Astrocyte of the hippocampus (primary cell): Measurements from ENCODE around the gene FAM107A.

Experiments
- DNase-seq: peaks from one replicate; pipeline ENCODE4 v3.0.0; 2011; ENCODE audit warnings: low read depth, low spot score

FAM107A gene

GRCh38 chr3:58577269-58577821, at the start of gene FAM107A:
FAM107A (minus strand) TSS chr3:58577391; CDS start chr3:58569860, 7,531 bp downstream.
- DNase-seq, result peak; percentile 85

GRCh38 chr3:58625196-58625824, 48.1 kb upstream of the FAM107A start:
- DNase-seq, result peak; percentile 42

- DNase-seq, result no peak
Measured at GRCh38 chr3:58624550-58624949, 47.4 kb upstream of the FAM107A start.

- no peak for DNase-seq
Measured at GRCh38 chr3:58623961-58624360, 46.8 kb upstream of the FAM107A start.

GRCh38 chr3:58623478-58623877, 46.3 kb upstream of the FAM107A start:
- no peak for DNase-seq

GRCh38 chr3:58622892-58623291, 45.7 kb upstream of the FAM107A start:
- DNase-seq, result no peak

GRCh38 chr3:58622436-58622835, 45.2 kb upstream of the FAM107A start:
- no peak for DNase-seq

GRCh38 chr3:58621086-58621830, 44.1 kb upstream of the FAM107A start:
- DNase-seq, result no peak

GRCh38 chr3:58620421-58620820, 43.2 kb upstream of the FAM107A start:
- DNase-seq, result no peak

- DNase-seq, result no peak
Measured at GRCh38 chr3:58617338-58617761, 40.2 kb upstream of the FAM107A start.

- DNase-seq, result no peak
Measured at GRCh38 chr3:58613236-58614132, 36.3 kb upstream of the FAM107A start.

- no peak for DNase-seq
Measured at GRCh38 chr3:58612830-58613229, 35.6 kb upstream of the FAM107A start.

GRCh38 chr3:58609990-58610389, 32.8 kb upstream of the FAM107A start:
- DNase-seq, result no peak

GRCh38 chr3:58608648-58609047, 31.5 kb upstream of the FAM107A start:
- peak; percentile 69 for DNase-seq

- DNase-seq, result no peak
Measured at GRCh38 chr3:58607816-58608215, 30.6 kb upstream of the FAM107A start.

GRCh38 chr3:58606693-58607092, 29.5 kb upstream of the FAM107A start:
- DNase-seq, result no peak

- DNase-seq, result no peak
Measured at GRCh38 chr3:58604031-58604430, 26.8 kb upstream of the FAM107A start.

GRCh38 chr3:58603606-58604005, 26.4 kb upstream of the FAM107A start:
- DNase-seq, result no peak

- DNase-seq, result no peak
Measured at GRCh38 chr3:58597770-58598310, 20.6 kb upstream of the FAM107A start.

- no peak for DNase-seq
Measured at GRCh38 chr3:58596834-58597518, 19.8 kb upstream of the FAM107A start.

- DNase-seq, result no peak
Measured at GRCh38 chr3:58594117-58594516, 16.9 kb upstream of the FAM107A start.
